PFSK-1 (cell line): Measurements from ENCODE around the gene DEFB131B.

Experiments
- FOXP2 ChIP-seq: optimal IDR thresholded peaks from 2 replicates; pipeline ENCODE3; 2011; ENCODE audit warnings: borderline replicate concordance, control low read depth, inconsistent platforms; ENCODE audit not compliant: insufficient read depth; ENCODE audit errors: extremely low read length, extremely low read depth
- POLR2AphosphoS5 ChIP-seq: IDR thresholded peaks from 2 replicates; pipeline ENCODE4 v1.6.1; 2012; ENCODE audit warnings: low read depth, mild to moderate bottlenecking, control low read depth, low read length, moderate library complexity
- SIN3A ChIP-seq: IDR thresholded peaks from 2 replicates; pipeline ENCODE4 v1.6.1; 2012; ENCODE audit warnings: mild to moderate bottlenecking, low read length, moderate library complexity, borderline replicate concordance; ENCODE audit not compliant: insufficient read depth
- TAF1 ChIP-seq: IDR thresholded peaks from 2 replicates; pipeline ENCODE4 v1.6.1; 2012; ENCODE audit warnings: low read length, control low read depth, borderline replicate concordance; ENCODE audit not compliant: insufficient read depth
- TF ChIP-seq, protein P1 (sequence below), 2 experiments: IDR thresholded peaks; 2 replicates each; pipeline versions ENCODE4 v1.6.1 to v1.8.0; 2011 to 2012; ENCODE audit warnings: low read depth in 2 of 2, low read length in 2 of 2, control low read depth in 1 of 2, inconsistent platforms in 1 of 2, mild to moderate bottlenecking in 1 of 2, moderate library complexity in 1 of 2; ENCODE audit not compliant: insufficient read depth in 1 of 2

DNA sequence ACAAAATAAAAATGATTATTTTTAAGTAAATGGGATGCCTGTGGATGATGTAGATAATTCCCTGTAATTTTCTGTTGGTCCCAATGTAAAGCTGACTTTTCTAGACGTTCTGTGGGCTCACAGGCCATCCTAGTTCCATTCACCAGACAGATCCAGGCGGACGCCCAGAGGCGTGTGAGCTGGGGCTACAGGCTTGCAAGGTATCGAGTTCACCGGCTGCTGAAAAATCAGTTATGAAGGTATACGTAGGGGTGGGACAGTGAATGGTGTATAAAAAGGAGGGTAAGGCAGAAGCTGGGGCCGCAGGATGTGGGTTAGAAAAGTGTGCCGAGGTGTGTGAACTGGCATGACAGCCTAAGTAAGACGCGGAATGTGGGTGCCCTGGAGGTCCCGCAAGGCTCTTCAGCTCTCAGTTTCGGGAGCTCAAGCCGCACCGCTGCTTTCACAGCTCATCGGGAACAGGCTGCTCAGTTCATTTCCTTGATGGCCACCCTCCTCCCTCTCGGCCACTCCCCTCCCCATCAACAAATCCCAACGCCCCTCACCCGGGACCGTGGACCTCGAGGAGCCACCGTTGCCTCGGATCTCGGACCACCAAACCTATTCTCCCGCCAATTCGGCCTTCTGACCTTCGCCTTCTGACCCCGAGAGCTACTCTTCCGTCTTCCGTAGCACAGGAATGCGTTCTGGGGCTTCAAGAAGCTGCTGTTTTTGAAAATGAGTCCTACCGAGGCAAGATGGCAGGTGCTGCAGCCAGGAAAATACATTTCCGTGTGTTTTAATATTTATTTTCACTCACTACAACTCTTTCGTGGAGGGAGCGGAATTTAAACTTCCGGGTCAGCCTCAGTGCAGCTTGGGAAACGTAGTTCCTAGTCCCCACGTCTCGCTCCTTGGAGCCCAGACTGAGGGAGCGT is 49.8 kb downstream of the DEFB131B start, which contains the start of gene XNDC1N:
- TF ChIP-seq POLR2AphosphoS5 (peak; percentile 58), SIN3A (peak; percentile 61; the same call in 1 of the 2 replicates), TAF1 (no peak), FOXP2 (no peak)
- TF ChIP-seq, protein P1, sequence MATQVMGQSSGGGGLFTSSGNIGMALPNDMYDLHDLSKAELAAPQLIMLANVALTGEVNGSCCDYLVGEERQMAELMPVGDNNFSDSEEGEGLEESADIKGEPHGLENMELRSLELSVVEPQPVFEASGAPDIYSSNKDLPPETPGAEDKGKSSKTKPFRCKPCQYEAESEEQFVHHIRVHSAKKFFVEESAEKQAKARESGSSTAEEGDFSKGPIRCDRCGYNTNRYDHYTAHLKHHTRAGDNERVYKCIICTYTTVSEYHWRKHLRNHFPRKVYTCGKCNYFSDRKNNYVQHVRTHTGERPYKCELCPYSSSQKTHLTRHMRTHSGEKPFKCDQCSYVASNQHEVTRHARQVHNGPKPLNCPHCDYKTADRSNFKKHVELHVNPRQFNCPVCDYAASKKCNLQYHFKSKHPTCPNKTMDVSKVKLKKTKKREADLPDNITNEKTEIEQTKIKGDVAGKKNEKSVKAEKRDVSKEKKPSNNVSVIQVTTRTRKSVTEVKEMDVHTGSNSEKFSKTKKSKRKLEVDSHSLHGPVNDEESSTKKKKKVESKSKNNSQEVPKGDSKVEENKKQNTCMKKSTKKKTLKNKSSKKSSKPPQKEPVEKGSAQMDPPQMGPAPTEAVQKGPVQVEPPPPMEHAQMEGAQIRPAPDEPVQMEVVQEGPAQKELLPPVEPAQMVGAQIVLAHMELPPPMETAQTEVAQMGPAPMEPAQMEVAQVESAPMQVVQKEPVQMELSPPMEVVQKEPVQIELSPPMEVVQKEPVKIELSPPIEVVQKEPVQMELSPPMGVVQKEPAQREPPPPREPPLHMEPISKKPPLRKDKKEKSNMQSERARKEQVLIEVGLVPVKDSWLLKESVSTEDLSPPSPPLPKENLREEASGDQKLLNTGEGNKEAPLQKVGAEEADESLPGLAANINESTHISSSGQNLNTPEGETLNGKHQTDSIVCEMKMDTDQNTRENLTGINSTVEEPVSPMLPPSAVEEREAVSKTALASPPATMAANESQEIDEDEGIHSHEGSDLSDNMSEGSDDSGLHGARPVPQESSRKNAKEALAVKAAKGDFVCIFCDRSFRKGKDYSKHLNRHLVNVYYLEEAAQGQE (IDR thresholded peaks at IDR 0.05; ENCODE audit: insufficient read depth in 1 of 2, low read depth in 2 of 2, low read length in 2 of 2), result peak in 1 of 2 experiments; percentile 43; a peak in 1 of 4 replicates
